Activated naive CD4-positive, alpha-beta T cell treated with anti-CD3 and anti-CD28 coated beads, Interleukin-2, amount 10 ng/mL, durations not matched to agents 7 days and 5 days (primary cell): ENCODE results near the gene NFKBIZ.
"Not testable (repeated sequence)": the region's sequence is repeated elsewhere in the genome, so short reads cannot be mapped to it uniquely, and the experiment has no call there.

Experiments used
- CTCF ChIA-PET: fragments of 350-600 bp; sonication (Branson Sonifier 250); formaldehyde crosslinking; loops from one replicate; lab custom pipeline; 2021; ENCODE audit warnings: antibody characterized with exemption; lab: Charles Lee
- DNase-seq: peaks from one replicate; pipeline ENCODE4 v3.0.0-alpha.2; 2020
- H3K27ac Mint-ChIP-seq: one replicate; pipeline ENCODE4 v1.8.0; 2021; ENCODE audit warnings: mild to moderate bottlenecking, moderate library complexity, mixed read lengths
- H3K27me3 Mint-ChIP-seq: one replicate; pipeline ENCODE4 v1.8.0; 2021; ENCODE audit warnings: mild to moderate bottlenecking, mixed read lengths
- H3K36me3 Mint-ChIP-seq: one replicate; pipeline ENCODE4 v1.8.0; 2021; ENCODE audit warnings: mixed read lengths
- H3K4me1 Mint-ChIP-seq: one replicate; pipeline ENCODE4 v1.8.0; 2021; ENCODE audit warnings: mixed read lengths
- H3K4me3 Mint-ChIP-seq: one replicate; pipeline ENCODE4 v1.8.0; 2021; ENCODE audit warnings: mild to moderate bottlenecking, moderate library complexity, mixed read lengths
- H3K9me3 Mint-ChIP-seq: one replicate; pipeline ENCODE4 v1.8.0; 2021; ENCODE audit warnings: mixed read lengths

The NFKBIZ gene

GRCh38 chr3:101861789-101862415, 12.6 kb downstream of the NFKBIZ start:
- H3K36me3 Mint-ChIP-seq = peaks cover 53% of the 10 kb centered on the region

GRCh38 chr3:101862416-101863165, 13.3 kb downstream of the NFKBIZ start:
- Mint-ChIP-seq H3K27ac (no peak overlapping the region), H3K36me3 (peaks cover 46% of the 10 kb centered on the region), H3K9me3 (no peaks in the 10 kb centered on the region), H3K4me1 (peaks cover 32% of the 10 kb centered on the region), H3K4me3 (no peak overlapping the region), H3K27me3 (no peaks in the 10 kb centered on the region)
- CTCF ChIA-PET = interaction anchor here (1.7 kb wide), 1 partner anchor 363 kb away, joined by 7 read pairs; no protein-coding TSS in a partner anchor
- no peak for DNase-seq

More at GRCh38 chr3:101861789-101862415, 12.6 kb downstream of the NFKBIZ start:
- no peak overlapping the region for H3K4me3 Mint-ChIP-seq
- CTCF ChIA-PET = no interaction called here
- no peak overlapping the region for H3K27ac Mint-ChIP-seq
- no peak for DNase-seq
- H3K9me3 Mint-ChIP-seq = no peaks in the 10 kb centered on the region
- peaks cover 39% of the 10 kb centered on the region for H3K4me1 Mint-ChIP-seq
- no peaks in the 10 kb centered on the region for H3K27me3 Mint-ChIP-seq

- H3K27ac Mint-ChIP-seq, H3K9me3 Mint-ChIP-seq, H3K4me3 Mint-ChIP-seq, DNase-seq, H3K27me3 Mint-ChIP-seq: not testable (repeated sequence)
- Mint-ChIP-seq H3K4me1 (peaks cover 15% of the 10 kb centered on the region), H3K36me3 (peaks cover 24% of the 10 kb centered on the region)
- CTCF ChIA-PET = interaction anchor here (1.1 kb wide), 1 partner anchor 360 kb away, joined by 3 read pairs; no protein-coding TSS in a partner anchor
These were observed 15.6 kb downstream of the NFKBIZ start for GRCh38 chr3:101864926-101865325.

GRCh38 chr3:101865751-101866509, 16.6 kb downstream of the NFKBIZ start:
- peaks cover 6% of the 10 kb centered on the region for H3K27me3 Mint-ChIP-seq
- peaks cover 14% of the 10 kb centered on the region for H3K4me1 Mint-ChIP-seq
- peaks cover 17% of the 10 kb centered on the region for H3K36me3 Mint-ChIP-seq
- no peak overlapping the region for H3K27ac Mint-ChIP-seq
- no peak overlapping the region for H3K4me3 Mint-ChIP-seq
- CTCF ChIA-PET = interaction anchor here (1.1 kb wide), 1 partner anchor 359 kb away, joined by 3 read pairs; no protein-coding TSS in a partner anchor
- no peak for DNase-seq
- H3K9me3 Mint-ChIP-seq = no peaks in the 10 kb centered on the region

GRCh38 chr3:101867511-101867910, 18.2 kb downstream of the NFKBIZ start:
- peaks cover 6% of the 10 kb centered on the region for H3K4me1 Mint-ChIP-seq
- H3K27me3 Mint-ChIP-seq = peaks cover 6% of the 10 kb centered on the region
- no peak overlapping the region for H3K4me3 Mint-ChIP-seq
- CTCF ChIA-PET = no interaction called here
- H3K27ac Mint-ChIP-seq = no peak overlapping the region
- no peak for DNase-seq
- peaks cover under 1% of the 10 kb centered on the region for H3K36me3 Mint-ChIP-seq
- H3K9me3 Mint-ChIP-seq = no peaks in the 10 kb centered on the region

GRCh38 chr3:101867996-101868395, 18.7 kb downstream of the NFKBIZ start:
- no peak overlapping the region for H3K4me3 Mint-ChIP-seq
- no peak for DNase-seq
- CTCF ChIA-PET = interaction anchor here (1.1 kb wide), 1 partner anchor 357 kb away, joined by 4 read pairs; no protein-coding TSS in a partner anchor
- no peaks in the 10 kb centered on the region for H3K36me3 Mint-ChIP-seq
- H3K9me3 Mint-ChIP-seq = peaks cover under 1% of the 10 kb centered on the region
- peaks cover 6% of the 10 kb centered on the region for H3K4me1 Mint-ChIP-seq
- no peak overlapping the region for H3K27ac Mint-ChIP-seq
- peaks cover 6% of the 10 kb centered on the region for H3K27me3 Mint-ChIP-seq

GRCh38 chr3:101868534-101869464, 19.5 kb downstream of the NFKBIZ start:
- Mint-ChIP-seq H3K4me3 (no peak overlapping the region), H3K36me3 (no peaks in the 10 kb centered on the region)
- CTCF ChIA-PET = interaction anchor here (0.6 to 1.1 kb wide), 2 partner anchors 346 to 357 kb away, joined by 3 to 4 read pairs; no protein-coding TSS in a partner anchor

GRCh38 chr3:101870138-101870537, 20.8 kb downstream of the NFKBIZ start:
- Mint-ChIP-seq H3K4me1 (no peaks in the 10 kb centered on the region), H3K27ac (no peak overlapping the region), H3K27me3 (peaks cover 6% of the 10 kb centered on the region), H3K4me3 (no peak overlapping the region), H3K9me3 (peaks cover 2% of the 10 kb centered on the region), H3K36me3 (no peaks in the 10 kb centered on the region)
- CTCF ChIA-PET = no interaction called here
- DNase-seq = no peak

More at GRCh38 chr3:101868534-101869464, 19.5 kb downstream of the NFKBIZ start:
- Mint-ChIP-seq H3K27ac (no peak overlapping the region), H3K27me3 (peaks cover 6% of the 10 kb centered on the region), H3K4me1 (peaks cover 2% of the 10 kb centered on the region), H3K9me3 (peaks cover 2% of the 10 kb centered on the region)
- no peak for DNase-seq

GRCh38 chr3:101873619-101874018, 24.3 kb downstream of the NFKBIZ start:
- Mint-ChIP-seq H3K36me3 (no peaks in the 10 kb centered on the region), H3K4me3 (no peak overlapping the region), H3K9me3 (peaks cover 2% of the 10 kb centered on the region), H3K4me1 (no peaks in the 10 kb centered on the region), H3K27me3 (peaks cover 6% of the 10 kb centered on the region), H3K27ac (no peak overlapping the region)
- no peak for DNase-seq
- CTCF ChIA-PET = no interaction called here

- Mint-ChIP-seq H3K4me3 (no peak overlapping the region), H3K27ac (no peak overlapping the region), H3K4me1 (no peaks in the 10 kb centered on the region), H3K9me3 (peaks cover 2% of the 10 kb centered on the region), H3K36me3 (no peaks in the 10 kb centered on the region), H3K27me3 (no peaks in the 10 kb centered on the region)
- DNase-seq = no peak
- CTCF ChIA-PET = no interaction called here
These were observed 26.8 kb downstream of the NFKBIZ start for GRCh38 chr3:101876142-101876541.

- no peaks in the 10 kb centered on the region for H3K9me3 Mint-ChIP-seq
- H3K27me3 Mint-ChIP-seq = no peaks in the 10 kb centered on the region
- H3K4me1 Mint-ChIP-seq = no peaks in the 10 kb centered on the region
- no peak overlapping the region for H3K4me3 Mint-ChIP-seq
- no peak overlapping the region for H3K27ac Mint-ChIP-seq
- H3K36me3 Mint-ChIP-seq = peaks cover 1% of the 10 kb centered on the region
- CTCF ChIA-PET = no interaction called here
- DNase-seq = no peak
These were observed 29.3 kb downstream of the NFKBIZ start for GRCh38 chr3:101878589-101878988.

GRCh38 chr3:101879102-101879501, 29.8 kb downstream of the NFKBIZ start:
- Mint-ChIP-seq H3K36me3 (peaks cover 1% of the 10 kb centered on the region), H3K27me3 (no peaks in the 10 kb centered on the region), H3K4me1 (no peaks in the 10 kb centered on the region), H3K9me3 (no peaks in the 10 kb centered on the region), H3K27ac (no peak overlapping the region), H3K4me3 (no peak overlapping the region)
- CTCF ChIA-PET = no interaction called here
- DNase-seq = no peak

- Mint-ChIP-seq H3K27ac (no peak overlapping the region), H3K4me3 (no peak overlapping the region)
- CTCF ChIA-PET = no interaction called here
These were observed 30.4 kb downstream of the NFKBIZ start for GRCh38 chr3:101879623-101880284.

More at GRCh38 chr3:101879623-101880284, 30.4 kb downstream of the NFKBIZ start:
- peaks cover 1% of the 10 kb centered on the region for H3K36me3 Mint-ChIP-seq
- H3K27me3 Mint-ChIP-seq = no peaks in the 10 kb centered on the region
- DNase-seq = no peak
- H3K4me1 Mint-ChIP-seq = no peaks in the 10 kb centered on the region
- H3K9me3 Mint-ChIP-seq = no peaks in the 10 kb centered on the region
